Stimulated activated CD4-positive, alpha-beta T cell treated with anti-CD3 and anti-CD28 coated beads, Interleukin-1b, Interleukin-23, amount 100 ng/mL, for 24 hours (primary cell): ENCODE measurements around the gene TAF4.
A peak's percentile ranks its signal among the peaks of the same experiment; 100 is the strongest.
"Not testable (repeated sequence)": the region's sequence is repeated elsewhere in the genome, so short reads cannot be mapped to it uniquely, and the experiment has no call there.

Experiments used
- DNase-seq, 4 experiments: peaks; one replicate each; pipeline ENCODE4 v3.0.0-alpha.2; 2020; ENCODE audit warnings: low read depth in 4 of 4, low spot score in 1 of 4

Gene TAF4

GRCh38 chr20:62065674-62066338, at the start of gene TAF4:
TSS of gene TAF4 (minus strand) at chr20:62065881. CDS start at chr20:62065810, 71 bp downstream.
- peak; percentile 54 to 70 (median 63) for DNase-seq

DNA sequence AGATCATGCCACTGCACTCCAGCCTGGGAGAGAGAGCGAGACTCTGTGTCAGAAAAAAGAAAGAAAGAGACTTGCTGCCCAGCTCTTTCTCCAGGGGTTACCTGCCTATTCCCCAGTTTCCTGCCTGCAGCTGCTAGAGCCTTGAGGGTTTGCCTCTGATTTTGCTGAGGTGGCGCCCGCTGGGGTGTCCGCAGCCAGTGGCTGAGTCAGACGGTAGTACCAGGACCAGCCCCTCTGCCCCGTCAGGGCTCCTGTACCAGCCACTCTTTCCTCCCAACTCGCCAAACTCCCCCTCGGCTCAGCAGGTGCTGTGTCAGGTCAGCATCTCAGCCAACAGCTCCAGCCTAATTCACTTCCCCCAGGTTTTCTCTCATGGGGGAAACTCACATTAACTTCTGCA, 49.2 kb upstream of the TAF4 start:
- DNase-seq = no peak

- DNase-seq = no peak
Measured at GRCh38 chr20:62112368-62112767, 46.7 kb upstream of the TAF4 start.

GRCh38 chr20:62111148-62111547, 45.5 kb upstream of the TAF4 start:
- DNase-seq = no peak

GRCh38 chr20:62105592-62105991, 39.9 kb upstream of the TAF4 start:
- DNase-seq = no peak

GRCh38 chr20:62104791-62105345, 39.2 kb upstream of the TAF4 start:
- DNase-seq = no peak

- DNase-seq = no peak
Measured at GRCh38 chr20:62104234-62104789, 38.6 kb upstream of the TAF4 start.

DNA sequence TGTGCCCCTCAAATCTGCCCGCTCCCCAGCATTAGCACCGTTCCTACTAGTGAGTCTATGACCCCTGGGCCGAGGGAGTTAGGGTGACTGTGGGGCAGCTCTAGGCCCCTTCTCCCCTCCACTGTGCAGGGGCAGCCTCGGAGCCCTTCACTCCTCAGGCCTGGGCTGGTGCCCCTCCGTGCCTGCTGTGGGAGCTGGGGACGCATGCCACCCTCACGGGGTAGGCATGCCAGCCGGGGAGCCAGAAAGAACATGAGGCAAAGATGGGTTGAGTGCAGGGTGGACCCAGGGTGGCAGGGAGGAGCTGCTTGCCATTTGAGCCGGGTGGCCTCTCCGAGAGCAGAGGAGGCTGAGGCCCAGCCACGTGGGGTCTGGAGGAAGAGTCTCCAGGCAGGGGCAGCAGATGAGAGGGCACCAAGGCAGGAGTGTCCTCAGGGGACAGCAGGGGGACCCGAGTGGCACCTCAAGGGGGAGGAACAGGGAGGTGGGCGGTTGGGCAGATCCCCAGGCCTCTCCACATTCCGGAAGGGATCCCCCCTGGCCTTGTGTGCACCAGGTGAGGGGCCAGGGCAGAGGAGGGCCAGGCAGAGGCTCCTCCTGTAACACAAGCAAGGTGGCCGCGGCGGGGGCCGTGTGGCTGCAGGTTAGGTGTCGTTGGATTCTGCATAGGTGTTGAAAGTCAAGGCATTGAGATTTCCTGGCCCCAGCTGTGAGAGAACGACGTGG, 38.0 kb upstream of the TAF4 start:
- no peak for DNase-seq

- DNase-seq = no peak
Measured at GRCh38 chr20:62101078-62101477, 35.4 kb upstream of the TAF4 start.

- no peak for DNase-seq
Measured at GRCh38 chr20:62097881-62098407, 32.3 kb upstream of the TAF4 start.

DNA sequence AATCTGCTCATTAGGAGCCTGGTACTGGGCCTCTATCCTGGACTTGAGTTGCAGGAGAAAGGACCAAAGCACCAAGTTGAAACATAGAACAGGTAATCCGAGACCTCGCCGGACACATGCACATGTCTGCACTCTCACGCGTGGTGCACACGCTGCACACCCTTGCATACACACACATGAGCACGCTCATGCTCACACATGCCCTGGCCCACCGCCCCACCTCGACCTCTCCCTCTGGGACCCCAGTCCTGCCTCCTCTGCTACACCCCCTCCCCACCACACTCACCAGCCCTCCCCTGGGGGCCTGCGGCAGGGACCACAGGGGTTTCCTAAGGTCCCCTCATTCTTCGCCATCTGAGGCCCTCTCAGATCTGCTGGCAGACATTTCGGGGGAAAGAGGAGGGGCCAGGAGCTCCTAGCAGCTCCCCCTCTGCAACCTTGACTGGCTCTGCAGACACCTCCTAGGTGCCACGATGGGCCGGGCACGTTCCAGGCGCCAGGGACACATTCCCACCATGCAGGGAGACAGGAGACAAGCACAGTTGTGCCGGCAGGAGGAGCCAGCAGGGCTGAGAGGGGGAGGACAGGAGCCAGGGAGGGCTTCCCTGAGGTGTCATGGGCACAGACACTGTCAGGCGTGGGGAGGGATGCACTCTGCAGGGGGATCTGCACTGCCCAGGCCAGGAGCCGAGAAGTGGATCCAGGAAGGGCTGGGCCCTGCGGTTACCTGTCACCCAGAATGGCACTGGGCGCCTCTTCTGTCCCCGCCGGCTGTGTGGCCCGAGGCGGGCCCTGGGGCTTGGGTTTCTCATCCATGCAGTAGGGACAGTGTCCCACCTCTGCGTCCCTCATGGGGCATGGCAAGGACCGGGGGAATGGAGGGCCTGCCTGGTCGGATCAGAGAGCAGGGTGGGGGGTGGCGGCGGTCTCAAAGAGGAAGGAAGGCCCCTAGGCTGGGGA, 31.0 kb upstream of the TAF4 start:
- DNase-seq = no peak

DNA sequence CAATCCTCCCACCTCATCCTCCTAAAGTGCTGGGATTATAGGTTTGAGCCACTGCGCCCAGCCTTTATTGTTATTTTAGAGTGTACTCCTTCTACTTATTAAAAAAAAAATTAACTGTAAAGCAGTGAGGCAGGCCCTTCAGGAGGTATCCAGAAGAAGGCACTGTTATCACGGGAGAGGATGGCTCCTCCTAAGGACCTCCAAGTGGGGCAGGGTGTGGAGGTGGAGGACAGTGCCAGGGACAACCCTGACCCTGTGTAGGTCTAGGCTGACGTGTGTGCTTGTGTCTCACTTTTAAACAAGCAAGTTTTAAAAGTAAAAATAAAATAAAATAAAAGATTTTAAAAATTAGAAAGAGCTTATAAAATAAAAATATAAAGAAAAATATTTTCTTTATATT, 23.7 kb upstream of the TAF4 start:
- no peak for DNase-seq

DNA sequence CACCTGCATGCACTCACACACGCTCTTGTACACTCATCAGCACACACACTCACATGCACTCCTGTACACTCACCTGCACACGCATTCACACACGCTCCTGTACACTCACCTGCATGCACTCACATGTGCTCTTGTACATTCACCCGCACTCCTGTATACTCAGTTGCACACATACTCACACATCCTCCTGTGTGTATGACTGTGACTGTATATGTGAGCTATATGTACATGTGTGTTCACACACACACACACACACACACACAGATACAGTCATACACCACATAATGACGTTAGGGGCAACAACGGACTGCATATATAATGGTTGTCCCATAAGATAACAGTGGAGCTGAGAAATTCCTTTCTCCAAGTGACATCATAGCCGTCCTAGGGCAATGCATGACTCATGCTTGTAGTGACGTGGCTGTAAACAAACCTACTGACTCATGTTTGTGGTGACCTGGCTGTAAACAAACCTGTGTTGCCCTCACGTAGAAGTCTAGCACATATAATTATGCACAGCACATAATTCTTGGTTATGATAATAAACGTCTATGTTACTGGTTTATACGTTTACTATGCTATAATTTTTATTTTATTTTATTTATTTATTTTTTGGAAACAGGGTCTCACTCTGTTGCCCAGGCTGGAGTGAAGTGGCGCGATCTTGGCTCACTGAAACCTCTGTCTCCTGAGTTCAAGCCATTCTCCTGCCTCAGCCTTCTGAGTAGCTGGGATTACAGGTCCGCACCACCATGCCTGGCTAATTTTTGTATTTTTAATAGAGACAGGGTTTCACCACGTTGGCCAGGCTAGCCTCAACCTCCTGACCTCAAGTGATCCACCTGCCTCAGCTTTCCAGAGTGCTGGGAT, 22.8 kb upstream of the TAF4 start:
- no peak for DNase-seq

DNA sequence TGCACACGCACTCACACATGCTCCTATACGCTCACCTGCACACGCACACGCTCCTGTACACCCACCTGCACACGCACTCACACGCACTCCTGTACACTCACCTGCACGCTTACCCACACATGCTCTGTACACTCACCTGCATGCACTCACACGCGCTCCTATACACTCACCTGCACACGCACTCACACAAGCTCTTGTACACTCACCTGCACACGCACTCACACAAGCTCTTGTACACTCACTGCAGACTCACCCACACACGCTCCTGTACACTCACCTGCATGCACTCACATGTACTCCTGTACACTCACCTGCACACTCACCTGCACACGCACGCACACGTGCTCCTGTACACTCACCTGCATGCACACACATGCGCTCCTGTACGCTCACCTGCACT, 22.0 kb upstream of the TAF4 start:
- DNase-seq = no peak

- no peak for DNase-seq
Measured at GRCh38 chr20:62087227-62087626, 21.5 kb upstream of the TAF4 start.

DNA sequence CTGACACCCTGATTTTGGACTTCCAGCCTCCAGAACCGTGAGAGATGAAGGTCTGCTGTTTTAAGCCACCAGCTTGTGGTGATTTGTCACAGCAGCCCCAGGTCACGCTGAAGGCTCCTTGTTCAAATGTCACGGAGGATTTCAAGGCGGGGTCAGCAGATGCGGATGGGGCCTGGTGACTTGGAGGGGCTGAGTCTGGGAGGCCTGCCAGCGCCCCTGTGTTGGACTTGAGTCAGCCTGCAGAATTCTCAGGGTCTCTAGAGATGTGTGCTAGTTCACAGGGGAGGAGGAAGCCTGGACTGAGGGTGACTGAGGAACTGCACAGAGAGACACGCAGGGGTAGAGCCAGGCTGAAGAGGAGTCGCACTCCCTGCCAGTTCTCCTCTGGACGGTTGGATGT, 19.5 kb upstream of the TAF4 start:
- DNase-seq = no peak

- DNase-seq = not testable (repeated sequence)
Measured at GRCh38 chr20:62084224-62084623, 18.5 kb upstream of the TAF4 start.

- no peak for DNase-seq
Measured at GRCh38 chr20:62083312-62083711, 17.6 kb upstream of the TAF4 start.

DNA sequence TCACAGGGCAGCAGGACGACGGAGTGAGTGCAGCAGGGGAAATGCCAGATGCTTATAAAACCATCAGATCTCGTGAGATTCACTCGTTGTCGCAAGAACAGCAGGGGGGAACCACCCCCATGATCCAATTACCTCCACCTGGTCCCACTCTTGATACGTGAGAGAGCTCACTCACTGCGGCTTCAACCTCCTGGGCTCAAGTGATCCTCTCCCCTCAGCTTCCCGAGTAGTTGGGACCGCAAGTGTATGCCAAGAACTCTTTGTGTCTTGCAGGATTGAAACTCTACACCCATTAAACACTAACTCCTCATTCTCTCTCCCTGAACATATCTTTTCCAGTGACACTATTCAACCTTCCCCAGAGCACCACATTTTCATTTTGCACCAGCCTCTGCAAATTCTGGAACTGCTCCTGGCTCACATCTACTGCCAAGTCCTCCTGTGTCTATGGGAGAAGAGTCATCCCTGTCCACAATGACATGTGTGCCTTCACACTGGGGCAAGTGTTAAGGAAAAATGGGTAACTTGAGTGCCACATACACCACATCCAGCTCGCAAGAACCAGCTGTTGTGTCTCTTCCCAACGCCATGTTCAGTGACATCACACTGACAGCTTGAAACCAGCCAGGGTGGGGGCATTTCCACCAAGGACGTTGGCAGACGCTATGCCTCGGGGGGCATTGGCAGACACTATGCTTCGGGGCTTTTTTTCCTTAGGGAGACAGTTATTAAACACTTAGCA, 14.7 kb upstream of the TAF4 start:
- no peak for DNase-seq
